Measurements from ENCODE around the gene VEGFA. TPM values are rescaled to one million over a fixed set of nuclear protein-coding genes. Genes with fewer than 3 reads are reported as not detected.

The VEGFA gene
- total RNA-seq, 1 donor from 2014 or later, result 29.0 TPM

DNA sequence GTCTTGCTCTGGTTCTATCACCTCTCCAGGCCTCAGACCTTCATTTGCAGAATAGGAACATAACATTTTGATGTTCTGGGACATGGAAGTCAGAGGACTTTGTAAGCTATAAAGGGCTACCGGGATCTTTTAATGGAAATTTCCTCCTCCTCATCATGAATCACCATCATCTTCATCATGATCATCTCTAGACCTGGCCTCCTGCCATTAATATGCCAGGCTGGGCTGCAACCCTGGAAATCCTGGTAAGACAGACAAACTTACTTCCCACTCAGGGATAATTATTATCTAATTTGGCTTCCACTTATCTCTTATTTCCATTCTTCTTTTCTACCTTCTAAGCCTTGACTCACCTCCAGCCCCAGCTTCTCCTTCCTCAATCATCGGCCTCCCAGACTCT lies 41.4 kb upstream of the VEGFA start:
- Mint-ChIP-seq H3K27ac (no peak overlapping the region), H3K4me1 (peaks cover 26% of the 10 kb centered on the region), H3K4me3 (no peak overlapping the region), H3K9me3 (peaks cover 18% of the 10 kb centered on the region), H3K27me3 (peaks cover 1% of the 10 kb centered on the region), H3K36me3 (ENCODE audit: low read depth) (peaks cover 1% of the 10 kb centered on the region)
- DNase-seq (no peak), ATAC-seq (ENCODE audit: low read depth) (no peak)
- TF ChIP-seq, protein P1, sequence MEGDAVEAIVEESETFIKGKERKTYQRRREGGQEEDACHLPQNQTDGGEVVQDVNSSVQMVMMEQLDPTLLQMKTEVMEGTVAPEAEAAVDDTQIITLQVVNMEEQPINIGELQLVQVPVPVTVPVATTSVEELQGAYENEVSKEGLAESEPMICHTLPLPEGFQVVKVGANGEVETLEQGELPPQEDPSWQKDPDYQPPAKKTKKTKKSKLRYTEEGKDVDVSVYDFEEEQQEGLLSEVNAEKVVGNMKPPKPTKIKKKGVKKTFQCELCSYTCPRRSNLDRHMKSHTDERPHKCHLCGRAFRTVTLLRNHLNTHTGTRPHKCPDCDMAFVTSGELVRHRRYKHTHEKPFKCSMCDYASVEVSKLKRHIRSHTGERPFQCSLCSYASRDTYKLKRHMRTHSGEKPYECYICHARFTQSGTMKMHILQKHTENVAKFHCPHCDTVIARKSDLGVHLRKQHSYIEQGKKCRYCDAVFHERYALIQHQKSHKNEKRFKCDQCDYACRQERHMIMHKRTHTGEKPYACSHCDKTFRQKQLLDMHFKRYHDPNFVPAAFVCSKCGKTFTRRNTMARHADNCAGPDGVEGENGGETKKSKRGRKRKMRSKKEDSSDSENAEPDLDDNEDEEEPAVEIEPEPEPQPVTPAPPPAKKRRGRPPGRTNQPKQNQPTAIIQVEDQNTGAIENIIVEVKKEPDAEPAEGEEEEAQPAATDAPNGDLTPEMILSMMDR (IDR thresholded peaks at IDR 0.05), result no peak
- intact Hi-C loops (cut with micrococcal nuclease), result loop anchor here (10.0 kb wide), 1 partner anchor 426 kb away; the partner anchor contains the start of gene CAPN11
- ChIA-PET POLR2A (no interaction called here), CTCF (interaction anchor here (0.9 to 1.3 kb wide), 2 partner anchors 44 to 60 kb away, joined by 3 to 4 read pairs; no protein-coding TSS in a partner anchor)

DNA sequence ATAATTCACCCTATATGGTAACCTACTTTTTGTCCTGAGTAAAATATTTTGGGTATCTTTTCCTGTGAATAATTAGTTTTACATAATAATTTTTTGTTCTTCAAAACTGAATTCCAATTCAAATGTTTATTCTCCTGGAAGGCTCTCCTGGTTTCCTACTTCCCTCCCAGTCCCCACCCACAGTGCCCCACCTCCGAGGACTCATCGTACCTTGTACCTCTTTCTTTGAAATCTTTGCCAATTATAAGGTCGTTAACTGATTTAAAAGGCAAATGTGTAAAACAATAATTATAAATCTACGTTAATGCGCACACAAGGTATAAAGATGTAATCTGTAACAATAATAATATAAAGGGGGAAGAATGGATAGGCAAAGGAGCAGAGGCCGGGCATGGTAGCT lies 40.5 kb upstream of the VEGFA start:
- peaks cover 22% of the 10 kb centered on the region for H3K4me1 Mint-ChIP-seq
- peaks cover 1% of the 10 kb centered on the region for H3K36me3 Mint-ChIP-seq (ENCODE audit: low read depth)
- CTCF ChIA-PET, result no interaction called here
- intact Hi-C loops (cut with micrococcal nuclease), result loop anchor here (10.0 kb wide), 1 partner anchor 425 kb away; the partner anchor contains the start of gene CAPN11
- peaks cover 18% of the 10 kb centered on the region for H3K9me3 Mint-ChIP-seq
- no peak overlapping the region for H3K4me3 Mint-ChIP-seq
- TF ChIP-seq, protein P1 (IDR thresholded peaks at IDR 0.05), result no peak
- no peak overlapping the region for H3K27ac Mint-ChIP-seq
- H3K27me3 Mint-ChIP-seq, result peaks cover 1% of the 10 kb centered on the region
- POLR2A ChIA-PET, result no interaction called here
- ATAC-seq (ENCODE audit: low read depth) (no peak), DNase-seq (no peak)

DNA sequence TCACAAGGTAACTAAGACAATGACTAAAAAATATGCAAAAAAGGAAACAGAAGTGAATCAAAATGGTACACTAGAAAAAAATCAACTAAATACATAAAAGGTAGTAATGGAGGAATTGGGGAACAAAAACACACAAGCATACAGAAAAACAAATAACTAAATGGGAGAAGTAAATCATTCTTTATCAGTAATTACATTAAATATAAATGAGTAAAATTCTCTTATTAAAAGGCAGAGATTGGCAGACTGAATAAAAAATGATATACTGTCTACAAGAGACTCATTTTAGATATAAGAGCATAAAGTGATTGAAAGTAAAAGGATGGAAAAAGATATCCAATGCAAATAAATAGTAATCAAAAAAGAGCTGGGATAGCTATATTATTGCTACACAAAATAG lies 39.4 kb upstream of the VEGFA start:
- no peak for DNase-seq
- Mint-ChIP-seq H3K4me1 (peaks cover 14% of the 10 kb centered on the region), H3K4me3 (no peak overlapping the region), H3K36me3 (ENCODE audit: low read depth) (peaks cover 1% of the 10 kb centered on the region), H3K27me3 (peaks cover 1% of the 10 kb centered on the region), H3K9me3 (peaks cover 18% of the 10 kb centered on the region), H3K27ac (no peak overlapping the region)
- TF ChIP-seq, protein P1 (IDR thresholded peaks at IDR 0.05), result no peak
- ChIA-PET POLR2A (no interaction called here), CTCF (no interaction called here)
- no peak for ATAC-seq (ENCODE audit: low read depth)
- intact Hi-C loops (cut with micrococcal nuclease), result no loop called here

DNA sequence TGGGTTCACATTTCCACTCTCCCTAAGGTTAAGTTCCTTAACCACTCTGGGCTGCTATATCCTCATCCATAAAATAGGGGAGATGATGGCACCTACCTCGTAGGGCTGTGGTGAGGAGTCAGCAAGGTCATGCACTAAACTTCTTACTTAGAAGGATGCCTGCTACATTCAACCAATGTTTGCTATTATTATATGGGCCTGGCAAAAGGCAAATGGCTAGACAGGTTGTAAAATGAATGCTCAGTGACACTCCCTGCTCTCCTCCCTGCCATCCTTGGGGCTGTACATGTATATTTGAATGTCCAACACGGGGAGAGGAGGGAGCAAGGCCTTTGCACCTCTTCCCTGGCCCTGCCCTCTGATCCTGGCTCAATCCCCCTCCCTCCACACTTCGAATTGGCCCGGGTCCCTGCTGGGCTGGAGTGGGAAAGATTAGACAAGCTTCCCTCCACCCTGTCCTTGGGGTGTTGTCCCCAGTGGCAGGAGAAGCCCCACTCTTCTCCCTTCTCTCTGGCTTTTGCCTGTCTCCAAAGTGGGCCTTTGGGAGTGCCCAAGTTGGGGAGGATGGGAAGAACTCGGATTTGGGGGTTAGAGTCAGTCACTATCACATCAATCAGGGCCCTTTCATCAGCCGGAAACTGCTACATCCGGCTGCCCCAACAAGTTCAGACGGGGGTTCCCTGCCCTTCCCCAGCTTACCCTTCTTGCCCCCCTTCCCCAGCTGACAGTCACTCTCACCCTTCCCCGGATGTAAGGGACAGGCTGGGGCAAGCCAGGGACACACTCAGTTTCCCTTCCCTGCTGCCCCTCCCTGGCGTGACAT lies 36.3 kb upstream of the VEGFA start:
- Mint-ChIP-seq H3K36me3 (ENCODE audit: low read depth) (peaks cover 1% of the 10 kb centered on the region), H3K4me3 (no peak overlapping the region), H3K27ac (peak overlapping the region; percentile 30), H3K9me3 (peaks cover 18% of the 10 kb centered on the region), H3K27me3 (peaks cover 1% of the 10 kb centered on the region), H3K4me1 (peaks cover 10% of the 10 kb centered on the region)
- TF ChIP-seq, protein P1 (IDR thresholded peaks at IDR 0.05), result no peak
- ATAC-seq (ENCODE audit: low read depth) (peak; percentile 40), DNase-seq (no peak)
- intact Hi-C loops (cut with micrococcal nuclease), result no loop called here
- CTCF ChIA-PET, result no interaction called here
- POLR2A ChIA-PET, result interaction anchor here (1.0 kb wide), 1 partner anchor 37 kb away, joined by 6 read pairs; the partner anchor contains the start of gene VEGFA

DNA sequence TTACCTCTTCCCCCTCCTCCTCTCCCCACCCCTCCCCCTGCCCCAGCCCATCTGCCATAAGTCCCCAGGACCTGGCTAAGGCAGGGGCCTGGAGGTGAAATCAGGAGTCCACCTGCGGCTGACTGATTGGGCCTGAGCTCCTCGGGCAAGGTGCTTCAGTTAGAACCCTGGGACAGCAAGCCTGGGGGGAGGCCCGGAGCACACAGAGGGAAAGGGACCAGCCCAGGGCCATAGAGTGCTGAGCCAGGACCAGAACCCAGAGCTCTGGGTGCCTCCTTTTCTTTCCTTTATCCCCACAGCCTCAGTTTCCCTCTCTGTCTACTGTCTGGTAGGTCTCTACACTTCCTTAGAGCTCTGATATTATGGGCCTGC lies 35.7 kb upstream of the VEGFA start:
- ChIA-PET CTCF (no interaction called here), POLR2A (interaction anchor here (1.0 kb wide), 1 partner anchor 36 kb away, joined by 6 read pairs; the partner anchor contains the start of gene VEGFA)
- Mint-ChIP-seq H3K4me1 (peaks cover 10% of the 10 kb centered on the region), H3K27me3 (peaks cover 1% of the 10 kb centered on the region), H3K9me3 (peaks cover 18% of the 10 kb centered on the region), H3K36me3 (ENCODE audit: low read depth) (peaks cover 1% of the 10 kb centered on the region), H3K4me3 (no peak overlapping the region), H3K27ac (no peak overlapping the region)
- intact Hi-C loops (cut with micrococcal nuclease), result no loop called here
- TF ChIP-seq, protein P1 (IDR thresholded peaks at IDR 0.05), result no peak
- no peak for ATAC-seq (ENCODE audit: low read depth)
- no peak for DNase-seq
